HG02840 (cell line): ENCODE measurements around the gene TNS3.
"Not testable (repeated sequence)": the region's sequence is repeated elsewhere in the genome, so short reads cannot be mapped to it uniquely, and the experiment has no call there.

ENCODE experiments used
- ATAC-seq: cut with Tn5 transposase; IDR thresholded peaks from one replicate; pipeline ENCODE4 v1.9.1; 2021; ENCODE audit warnings: mild to moderate bottlenecking, moderate library complexity, moderate number of reproducible peaks; ENCODE audit not compliant: unreplicated experiment, low FRiP score

TNS3 gene

GRCh38 chr7:47477191-47478016, 104.5 kb downstream of the TNS3 start:
- no peak for ATAC-seq

GRCh38 chr7:47475880-47476227, 106.1 kb downstream of the TNS3 start:
- no peak for ATAC-seq

- peak; percentile 88 for ATAC-seq
Measured at GRCh38 chr7:47474937-47475879, 106.7 kb downstream of the TNS3 start.

- no peak for ATAC-seq
Measured at GRCh38 chr7:47474211-47474936, 107.5 kb downstream of the TNS3 start.

- no peak for ATAC-seq
Measured at GRCh38 chr7:47473499-47474210, 108.3 kb downstream of the TNS3 start.

GRCh38 chr7:47472444-47473157, 109.3 kb downstream of the TNS3 start:
- ATAC-seq, result no peak

GRCh38 chr7:47471831-47472230, 110.1 kb downstream of the TNS3 start:
- no peak for ATAC-seq

GRCh38 chr7:47471358-47471703, 110.6 kb downstream of the TNS3 start:
- no peak for ATAC-seq

- ATAC-seq, result no peak
Measured at GRCh38 chr7:47470567-47471357, 111.1 kb downstream of the TNS3 start.

GRCh38 chr7:47469846-47470245, 112.1 kb downstream of the TNS3 start:
- not testable (repeated sequence) for ATAC-seq

- no peak for ATAC-seq
Measured at GRCh38 chr7:47466832-47467231, 115.1 kb downstream of the TNS3 start.

- ATAC-seq, result no peak
Measured at GRCh38 chr7:47465191-47465590, 116.7 kb downstream of the TNS3 start.

- no peak for ATAC-seq
Measured at GRCh38 chr7:47464266-47464665, 117.6 kb downstream of the TNS3 start.

- no peak for ATAC-seq
Measured at GRCh38 chr7:47461746-47462145, 120.2 kb downstream of the TNS3 start.

GRCh38 chr7:47461161-47461560, 120.8 kb downstream of the TNS3 start:
- ATAC-seq, result no peak

- no peak for ATAC-seq
Measured at GRCh38 chr7:47460251-47460989, 121.5 kb downstream of the TNS3 start.

- no peak for ATAC-seq
Measured at GRCh38 chr7:47458486-47458885, 123.4 kb downstream of the TNS3 start.

- ATAC-seq, result no peak
Measured at GRCh38 chr7:47458057-47458456, 123.9 kb downstream of the TNS3 start.
